Activated CD4-positive, alpha-beta T cell treated with anti-CD3 and anti-CD28 coated beads, Interleukin-2, amount 10 ng/mL, durations not matched to agents 7 days and 5 days (primary cell): ENCODE data around the gene ZNF532. TPM values are rescaled to one million over a fixed set of nuclear protein-coding genes. Genes with fewer than 3 reads are reported as not detected.

Experiments
- CTCF ChIA-PET: fragments of 350-600 bp; sonication (Branson Sonifier 250); formaldehyde crosslinking; loops from one replicate; lab custom pipeline; 2021; ENCODE audit warnings: antibody characterized with exemption; lab: Charles Lee
- POLR2A ChIA-PET: fragments of 350-600 bp; sonication (Branson Sonifier 250); formaldehyde crosslinking; loops from one replicate; lab custom pipeline; 2021; ENCODE audit warnings: antibody characterized with exemption; lab: Charles Lee
- DNase-seq: peaks from one replicate; pipeline ENCODE4 v3.0.0-alpha.2; 2020
- H3K27ac Mint-ChIP-seq: one replicate; pipeline ENCODE4 v1.8.0; 2021; ENCODE audit warnings: mild to moderate bottlenecking, moderate library complexity, mixed read lengths
- H3K27me3 Mint-ChIP-seq: one replicate; pipeline ENCODE4 v1.8.0; 2021; ENCODE audit warnings: mixed read lengths
- H3K36me3 Mint-ChIP-seq: one replicate; pipeline ENCODE4 v1.8.0; 2021; ENCODE audit warnings: low read depth, mixed read lengths
- H3K4me1 Mint-ChIP-seq: one replicate; pipeline ENCODE4 v1.8.0; 2021; ENCODE audit warnings: mixed read lengths
- H3K4me3 Mint-ChIP-seq: one replicate; pipeline ENCODE4 v1.8.0; 2021; ENCODE audit warnings: mild to moderate bottlenecking, moderate library complexity, mixed read lengths
- H3K9me3 Mint-ChIP-seq: one replicate; pipeline ENCODE4 v1.8.0; 2021; ENCODE audit warnings: mixed read lengths
- total RNA-seq, 2 experiments: library from RNA; stranded (reverse); gene quantifications; one replicate each; pipeline ENCODE4 v1.2.3, GENCODE V29; 2021

Gene ZNF532
- total RNA-seq, 2 experiments from 2014 or later = 2.7 to 2.8 TPM

GRCh38 chr18:58924473-58924872 is 59.8 kb downstream of the ZNF532 start:
- Mint-ChIP-seq H3K4me1 (no peaks in the 10 kb centered on the region), H3K27ac (no peak overlapping the region), H3K27me3 (peaks cover 17% of the 10 kb centered on the region), H3K9me3 (no peaks in the 10 kb centered on the region), H3K36me3 (no peaks in the 10 kb centered on the region), H3K4me3 (no peak overlapping the region)
- no peak for DNase-seq
- ChIA-PET CTCF (interaction anchor here (1.3 kb wide), 1 partner anchor 12 kb away, joined by 3 read pairs; no protein-coding TSS in a partner anchor), POLR2A (no interaction called here)

- no peak for DNase-seq
- CTCF ChIA-PET = no interaction called here
- Mint-ChIP-seq H3K4me3 (no peak overlapping the region), H3K27ac (no peak overlapping the region), H3K4me1 (no peaks in the 10 kb centered on the region), H3K9me3 (no peaks in the 10 kb centered on the region), H3K27me3 (peaks cover 26% of the 10 kb centered on the region), H3K36me3 (no peaks in the 10 kb centered on the region)
- POLR2A ChIA-PET = no interaction called here
Observed at GRCh38 chr18:58927659-58928058, 63.0 kb downstream of the ZNF532 start.

- H3K4me3 Mint-ChIP-seq = no peak overlapping the region
- no peak for DNase-seq
- peaks cover 30% of the 10 kb centered on the region for H3K27me3 Mint-ChIP-seq
- ChIA-PET CTCF (no interaction called here), POLR2A (no interaction called here)
- H3K4me1 Mint-ChIP-seq = no peaks in the 10 kb centered on the region
- no peak overlapping the region for H3K27ac Mint-ChIP-seq
- no peaks in the 10 kb centered on the region for H3K36me3 Mint-ChIP-seq
- no peaks in the 10 kb centered on the region for H3K9me3 Mint-ChIP-seq
Observed at GRCh38 chr18:58928386-58928785, 63.7 kb downstream of the ZNF532 start.

- Mint-ChIP-seq H3K9me3 (no peaks in the 10 kb centered on the region), H3K27me3 (peaks cover 30% of the 10 kb centered on the region), H3K4me3 (no peak overlapping the region), H3K27ac (no peak overlapping the region), H3K36me3 (no peaks in the 10 kb centered on the region), H3K4me1 (no peaks in the 10 kb centered on the region)
- no peak for DNase-seq
- CTCF ChIA-PET = interaction anchor here (0.5 to 1.1 kb wide), 2 partner anchors 17 to 24 kb away, joined by 3 to 4 read pairs; no protein-coding TSS in a partner anchor
- POLR2A ChIA-PET = no interaction called here
Observed at GRCh38 chr18:58929206-58929605, 64.5 kb downstream of the ZNF532 start.

- H3K4me3 Mint-ChIP-seq = no peak overlapping the region
- no peaks in the 10 kb centered on the region for H3K4me1 Mint-ChIP-seq
- H3K27ac Mint-ChIP-seq = no peak overlapping the region
- no peaks in the 10 kb centered on the region for H3K36me3 Mint-ChIP-seq
- no peaks in the 10 kb centered on the region for H3K9me3 Mint-ChIP-seq
- ChIA-PET POLR2A (no interaction called here), CTCF (no interaction called here)
- no peak for DNase-seq
- H3K27me3 Mint-ChIP-seq = peaks cover 23% of the 10 kb centered on the region
Observed at GRCh38 chr18:58934356-58934755, 69.7 kb downstream of the ZNF532 start.

- H3K9me3 Mint-ChIP-seq = no peaks in the 10 kb centered on the region
Observed at GRCh38 chr18:58934933-58935577, 70.4 kb downstream of the ZNF532 start.

GRCh38 chr18:58937071-58937886 is 72.6 kb downstream of the ZNF532 start:
- Mint-ChIP-seq H3K9me3 (no peaks in the 10 kb centered on the region), H3K4me1 (no peaks in the 10 kb centered on the region), H3K27me3 (peaks cover 14% of the 10 kb centered on the region), H3K4me3 (no peak overlapping the region), H3K36me3 (no peaks in the 10 kb centered on the region), H3K27ac (no peak overlapping the region)
- ChIA-PET POLR2A (no interaction called here), CTCF (no interaction called here)
- no peak for DNase-seq

More at GRCh38 chr18:58934933-58935577, 70.4 kb downstream of the ZNF532 start:
- Mint-ChIP-seq H3K27me3 (peaks cover 21% of the 10 kb centered on the region), H3K36me3 (no peaks in the 10 kb centered on the region), H3K27ac (no peak overlapping the region), H3K4me1 (no peaks in the 10 kb centered on the region), H3K4me3 (no peak overlapping the region)
- DNase-seq = no peak
- ChIA-PET POLR2A (no interaction called here), CTCF (no interaction called here)

- H3K9me3 Mint-ChIP-seq = no peaks in the 10 kb centered on the region
- peaks cover 12% of the 10 kb centered on the region for H3K27me3 Mint-ChIP-seq
- POLR2A ChIA-PET = no interaction called here
- DNase-seq = no peak
- H3K36me3 Mint-ChIP-seq = no peaks in the 10 kb centered on the region
- H3K27ac Mint-ChIP-seq = no peak overlapping the region
- no peak overlapping the region for H3K4me3 Mint-ChIP-seq
- H3K4me1 Mint-ChIP-seq = no peaks in the 10 kb centered on the region
- CTCF ChIA-PET = no interaction called here
Observed at GRCh38 chr18:58937887-58938267, 73.2 kb downstream of the ZNF532 start.

GRCh38 chr18:58941426-58942099 is 76.9 kb downstream of the ZNF532 start:
- Mint-ChIP-seq H3K36me3 (no peaks in the 10 kb centered on the region), H3K4me1 (no peaks in the 10 kb centered on the region), H3K27ac (no peak overlapping the region), H3K4me3 (no peak overlapping the region), H3K9me3 (no peaks in the 10 kb centered on the region), H3K27me3 (peaks cover 7% of the 10 kb centered on the region)
- POLR2A ChIA-PET = no interaction called here
- CTCF ChIA-PET = no interaction called here
- no peak for DNase-seq

GRCh38 chr18:58943896-58944295 is 79.2 kb downstream of the ZNF532 start:
- H3K9me3 Mint-ChIP-seq = no peaks in the 10 kb centered on the region
- no peak overlapping the region for H3K4me3 Mint-ChIP-seq
- H3K4me1 Mint-ChIP-seq = no peaks in the 10 kb centered on the region
- ChIA-PET POLR2A (interaction anchor here (0.6 kb wide), 1 partner anchor 246 kb away, joined by 3 read pairs; no protein-coding TSS in a partner anchor), CTCF (no interaction called here)
- no peaks in the 10 kb centered on the region for H3K36me3 Mint-ChIP-seq
- DNase-seq = no peak
- no peak overlapping the region for H3K27ac Mint-ChIP-seq
- H3K27me3 Mint-ChIP-seq = no peaks in the 10 kb centered on the region

GRCh38 chr18:58947136-58947732 is 82.6 kb downstream of the ZNF532 start:
- Mint-ChIP-seq H3K4me1 (no peaks in the 10 kb centered on the region), H3K27me3 (no peaks in the 10 kb centered on the region), H3K27ac (no peak overlapping the region), H3K36me3 (no peaks in the 10 kb centered on the region), H3K9me3 (no peaks in the 10 kb centered on the region), H3K4me3 (no peak overlapping the region)
- POLR2A ChIA-PET = no interaction called here
- CTCF ChIA-PET = no interaction called here
- DNase-seq = no peak

- no peak for DNase-seq
- H3K36me3 Mint-ChIP-seq = no peaks in the 10 kb centered on the region
- H3K4me1 Mint-ChIP-seq = no peaks in the 10 kb centered on the region
- ChIA-PET CTCF (no interaction called here), POLR2A (no interaction called here)
- H3K27ac Mint-ChIP-seq = no peak overlapping the region
- H3K9me3 Mint-ChIP-seq = no peaks in the 10 kb centered on the region
- H3K4me3 Mint-ChIP-seq = no peak overlapping the region
- H3K27me3 Mint-ChIP-seq = peaks cover 1% of the 10 kb centered on the region
Observed at GRCh38 chr18:58949031-58949430, 84.4 kb downstream of the ZNF532 start.
